MM.1S (cell line): ENCODE data around the gene GRK3.

Experiments used
- DNase-seq: peaks from one replicate; pipeline ENCODE4 v3.0.0-alpha.2; 2015
- H2AFZ ChIP-seq: fragments of 300-600 bp; sonication (generic); 2 replicates; pipeline ENCODE4 v1.6.0; 2016; ENCODE audit warnings: antibody characterized with exemption, low read length
- H3F3A ChIP-seq: fragments of 300-600 bp; sonication (generic); 2 replicates; pipeline ENCODE4 v1.6.1; 2016; ENCODE audit warnings: mild to moderate bottlenecking, antibody characterized with exemption, low read length, moderate library complexity, mixed read lengths; ENCODE audit not compliant: insufficient read depth
- H3K27ac ChIP-seq: fragments of 300-600 bp; sonication (generic); 2 replicates; pipeline ENCODE4 v1.5.1; 2016; ENCODE audit warnings: mild to moderate bottlenecking, low read length
- H3K27me3 ChIP-seq: fragments of 300-600 bp; sonication (generic); replicated peaks from 2 replicates; pipeline ENCODE4 v1.6.0; 2016; ENCODE audit warnings: low read length; ENCODE audit not compliant: insufficient read depth
- H3K36me3 ChIP-seq: fragments of 300-600 bp; sonication (generic); replicated peaks from 2 replicates; pipeline ENCODE4 v1.6.1; 2016; ENCODE audit warnings: mild to moderate bottlenecking, low read length, mixed read lengths; ENCODE audit not compliant: insufficient read depth
- H3K4me1 ChIP-seq: fragments of 300-600 bp; sonication (generic); 2 replicates; pipeline ENCODE4 v1.6.1; 2016; ENCODE audit warnings: low read length, mixed read lengths
- H3K4me2 ChIP-seq: fragments of 300-600 bp; sonication (generic); 2 replicates; pipeline ENCODE4 v1.6.0; 2016; ENCODE audit warnings: low read depth, low read length
- H3K4me3 ChIP-seq: fragments of 300-600 bp; sonication (generic); 2 replicates; pipeline ENCODE4 v1.5.1; 2016; ENCODE audit warnings: low read length, mixed read lengths
- H3K79me2 ChIP-seq: fragments of 300-600 bp; sonication (generic); 2 replicates; pipeline ENCODE4 v1.6.1; 2016; ENCODE audit warnings: mixed run types, low read length, mixed read lengths
- H3K9ac ChIP-seq: fragments of 300-600 bp; sonication (generic); 2 replicates; pipeline ENCODE4 v1.6.1; 2016; ENCODE audit warnings: low read length, mixed read lengths
- H3K9me2 ChIP-seq: fragments of 300-600 bp; sonication (generic); replicated peaks from 2 replicates; pipeline ENCODE4 v1.6.1; 2016; ENCODE audit warnings: mild to moderate bottlenecking, low read length, mixed read lengths; ENCODE audit not compliant: insufficient read depth
- H3K9me3 ChIP-seq: fragments of 300-600 bp; sonication (generic); replicated peaks from 2 replicates; pipeline ENCODE4 v1.6.1; 2016; ENCODE audit warnings: mild to moderate bottlenecking, low read length, mixed read lengths; ENCODE audit not compliant: insufficient read depth
- H4K20me1 ChIP-seq: fragments of 300-600 bp; sonication (generic); 2 replicates; pipeline ENCODE4 v1.6.1; 2016; ENCODE audit warnings: mild to moderate bottlenecking, low read length, moderate library complexity, mixed read lengths; ENCODE audit not compliant: insufficient read depth
- CTCF ChIP-seq: fragments of 300-600 bp; sonication (generic); IDR thresholded peaks from 2 replicates; pipeline ENCODE4 v1.5.1; 2016; ENCODE audit warnings: antibody characterized with exemption, low read length, mixed read lengths
- EZH2 ChIP-seq: fragments of 300-600 bp; sonication (generic); optimal IDR thresholded peaks from 2 replicates; pipeline ENCODE3; 2017; ENCODE audit warnings: low read depth, mild to moderate bottlenecking, antibody characterized with exemption, low read length, mixed read lengths
- EZH2phosphoT487 ChIP-seq: fragments of 300-600 bp; sonication (generic); IDR thresholded peaks from 2 replicates; pipeline ENCODE4 v1.6.1; 2018; ENCODE audit warnings: antibody characterized with exemption, low read length

The GRK3 gene

GRCh38 chr22:25760848-25761595 is 196.5 kb downstream of the GRK3 start:
- TF ChIP-seq CTCF = no peak
- H3K27me3 ChIP-seq = peaks cover 15% of the 10 kb centered on the region
- no peak overlapping the region for H3K4me2 ChIP-seq
- DNase-seq = no peak
- no peaks in the 10 kb centered on the region for H3F3A ChIP-seq
- no peaks in the 10 kb centered on the region for H4K20me1 ChIP-seq
- H3K9me3 ChIP-seq = no peaks in the 10 kb centered on the region
- no peaks in the 10 kb centered on the region for H3K4me1 ChIP-seq
- H3K36me3 ChIP-seq = no peaks in the 10 kb centered on the region
- no peaks in the 10 kb centered on the region for H3K9me2 ChIP-seq
- H3K9ac ChIP-seq = no peak overlapping the region
- no peak overlapping the region for H3K4me3 ChIP-seq
- H3K27ac ChIP-seq = no peak overlapping the region
- no peak overlapping the region for H2AFZ ChIP-seq
- H3K79me2 ChIP-seq = no peaks in the 10 kb centered on the region

- H3K4me2 ChIP-seq = no peak overlapping the region
- no peak overlapping the region for H2AFZ ChIP-seq
- no peak for TF ChIP-seq CTCF
- no peak for TF ChIP-seq EZH2phosphoT487
- TF ChIP-seq EZH2 = no peak
- no peaks in the 10 kb centered on the region for H3K4me1 ChIP-seq
- no peaks in the 10 kb centered on the region for H3K9me2 ChIP-seq
- H3K27ac ChIP-seq = no peak overlapping the region
- H3K36me3 ChIP-seq = no peaks in the 10 kb centered on the region
- H4K20me1 ChIP-seq = no peaks in the 10 kb centered on the region
- H3K79me2 ChIP-seq = no peaks in the 10 kb centered on the region
- H3K4me3 ChIP-seq = no peak overlapping the region
- H3K27me3 ChIP-seq = peaks cover 16% of the 10 kb centered on the region; the same call in 1 of the 2 replicates
- H3K9ac ChIP-seq = no peak overlapping the region
- no peak for DNase-seq
- no peaks in the 10 kb centered on the region for H3K9me3 ChIP-seq
- no peaks in the 10 kb centered on the region for H3F3A ChIP-seq
Observed at GRCh38 chr22:25762147-25762546, 197.7 kb downstream of the GRK3 start.

- Histone ChIP-seq H3K79me2 (no peaks in the 10 kb centered on the region), H3K9me3 (no peaks in the 10 kb centered on the region), H3K4me2 (no peak overlapping the region), H3K9me2 (no peaks in the 10 kb centered on the region), H3K4me3 (no peak overlapping the region), H3K36me3 (no peaks in the 10 kb centered on the region), H3K9ac (no peak overlapping the region), H2AFZ (no peak overlapping the region), H4K20me1 (no peaks in the 10 kb centered on the region), H3F3A (no peaks in the 10 kb centered on the region), H3K27me3 (peaks cover 25% of the 10 kb centered on the region), H3K4me1 (no peaks in the 10 kb centered on the region), H3K27ac (no peak overlapping the region)
- DNase-seq = no peak
- TF ChIP-seq CTCF = no peak
- TF ChIP-seq EZH2phosphoT487 = no peak
- TF ChIP-seq EZH2 = no peak
Observed at GRCh38 chr22:25763239-25763777, 198.8 kb downstream of the GRK3 start.
